DOHH2 (cell line): ENCODE measurements around the gene SSU72.

Source experiments
- H3F3A ChIP-seq: fragments of 200-600 bp; sonication (generic), shearing (Covaris generic); 2 replicates; pipeline ENCODE4 v1.6.0; 2016; ENCODE audit warnings: antibody characterized with exemption, mild to moderate bottlenecking; ENCODE audit not compliant: control insufficient read depth, insufficient read depth
- H3K27ac ChIP-seq: fragments of 200-600 bp; sonication (generic); 2 replicates; pipeline ENCODE4 v1.5.1; 2014; ENCODE audit warnings: low read depth, mild to moderate bottlenecking, low read length, moderate library complexity
- H3K27me3 ChIP-seq: fragments of 200-600 bp; sonication (generic); 2 replicates; pipeline ENCODE4 v1.6.1; 2014; ENCODE audit warnings: mild to moderate bottlenecking, low read length, mixed read lengths; ENCODE audit not compliant: control insufficient read depth
- H3K36me3 ChIP-seq: fragments of 200-600 bp; sonication (generic); 2 replicates; pipeline ENCODE4 v1.6.1; 2014; ENCODE audit warnings: mild to moderate bottlenecking, low read length, moderate library complexity, mixed read lengths; ENCODE audit not compliant: control insufficient read depth
- H3K4me1 ChIP-seq: fragments of 200-600 bp; sonication (generic); 2 replicates; pipeline ENCODE4 v1.6.1; 2014; ENCODE audit warnings: mild to moderate bottlenecking, low read length, mixed read lengths; ENCODE audit not compliant: control insufficient read depth
- H3K4me2 ChIP-seq: fragments of 200-600 bp; sonication (generic); 2 replicates; pipeline ENCODE4 v1.6.0; 2014; ENCODE audit warnings: mild to moderate bottlenecking, low read length, moderate library complexity
- H3K4me3 ChIP-seq: fragments of 200-600 bp; sonication (generic); 2 replicates; pipeline ENCODE4 v1.5.1; 2014; ENCODE audit warnings: mild to moderate bottlenecking, low read length, mixed read lengths
- H3K79me2 ChIP-seq: fragments of 200-600 bp; sonication (generic); 2 replicates; pipeline ENCODE4 v1.6.1; 2014; ENCODE audit warnings: mild to moderate bottlenecking, low read length, mixed read lengths; ENCODE audit not compliant: control insufficient read depth
- H3K9me2 ChIP-seq: fragments of 200-600 bp; sonication (generic); replicated peaks from 2 replicates; pipeline ENCODE4 v1.6.1; 2014; ENCODE audit warnings: mild to moderate bottlenecking, low read length, mixed read lengths; ENCODE audit not compliant: control insufficient read depth
- H3K9me3 ChIP-seq: fragments of 200-600 bp; sonication (generic); 2 replicates; pipeline ENCODE4 v1.6.1; 2014; ENCODE audit warnings: antibody characterized with exemption, low read length, mixed read lengths; ENCODE audit not compliant: control insufficient read depth, insufficient read depth
- H4K20me1 ChIP-seq: fragments of 200-600 bp; sonication (generic); 2 replicates; pipeline ENCODE4 v1.6.0; 2014; ENCODE audit warnings: low read depth, mild to moderate bottlenecking, antibody characterized with exemption, low read length, moderate library complexity; ENCODE audit not compliant: control insufficient read depth, insufficient read depth
- EZH2phosphoT487 ChIP-seq: fragments of 200-600 bp; sonication (generic); IDR thresholded peaks from 2 replicates; pipeline ENCODE4 v1.6.1; 2017; ENCODE audit warnings: borderline replicate concordance, mild to moderate bottlenecking, antibody characterized with exemption, low read length, moderate library complexity, mixed read lengths
- TF ChIP-seq, protein P1 (sequence below): fragments of 200-600 bp; sonication (generic); IDR thresholded peaks from one replicate; pipeline ENCODE4 v1.5.1; 2014; ENCODE audit warnings: antibody characterized with exemption, mild to moderate bottlenecking, low read depth, low read length; ENCODE audit not compliant: poor library complexity, severe bottlenecking

The SSU72 gene

DNA sequence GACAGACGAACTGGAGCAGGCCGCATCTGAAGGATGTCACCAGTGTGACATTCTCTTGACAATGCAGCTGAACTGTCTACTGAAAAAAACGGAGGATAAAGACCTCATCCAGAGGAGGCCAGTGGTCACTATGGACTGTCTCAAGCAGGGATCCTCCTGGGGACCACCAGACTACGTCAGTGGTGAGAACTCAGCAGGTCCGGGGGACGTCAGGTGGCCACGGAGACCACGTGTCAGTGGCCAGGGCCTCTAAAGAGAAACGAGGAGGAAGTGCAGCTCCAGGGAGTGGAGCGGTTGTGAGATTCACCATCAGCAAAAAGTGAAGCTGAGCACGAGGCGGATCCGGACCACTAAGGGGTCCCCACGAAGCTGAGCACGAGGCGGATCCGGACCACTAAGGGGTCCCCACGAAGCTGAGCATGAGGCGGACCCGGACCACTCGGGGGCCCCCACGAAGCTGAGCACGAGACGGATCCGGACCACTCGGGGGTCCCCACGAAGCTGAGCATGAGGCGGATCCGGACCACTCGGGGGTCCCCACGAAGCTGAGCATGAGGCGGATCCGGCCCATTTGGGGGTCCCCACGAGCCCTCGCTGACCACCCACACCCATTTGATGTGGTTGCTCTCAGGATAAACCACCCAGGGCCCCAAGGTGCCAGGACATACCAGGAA lies 20.7 kb downstream of the SSU72 start:
- H3K36me3 ChIP-seq: peaks cover 13% of the 10 kb centered on the region; the same call in 1 of the 2 replicates
- TF ChIP-seq EZH2phosphoT487: no peak
- TF ChIP-seq, protein P1, sequence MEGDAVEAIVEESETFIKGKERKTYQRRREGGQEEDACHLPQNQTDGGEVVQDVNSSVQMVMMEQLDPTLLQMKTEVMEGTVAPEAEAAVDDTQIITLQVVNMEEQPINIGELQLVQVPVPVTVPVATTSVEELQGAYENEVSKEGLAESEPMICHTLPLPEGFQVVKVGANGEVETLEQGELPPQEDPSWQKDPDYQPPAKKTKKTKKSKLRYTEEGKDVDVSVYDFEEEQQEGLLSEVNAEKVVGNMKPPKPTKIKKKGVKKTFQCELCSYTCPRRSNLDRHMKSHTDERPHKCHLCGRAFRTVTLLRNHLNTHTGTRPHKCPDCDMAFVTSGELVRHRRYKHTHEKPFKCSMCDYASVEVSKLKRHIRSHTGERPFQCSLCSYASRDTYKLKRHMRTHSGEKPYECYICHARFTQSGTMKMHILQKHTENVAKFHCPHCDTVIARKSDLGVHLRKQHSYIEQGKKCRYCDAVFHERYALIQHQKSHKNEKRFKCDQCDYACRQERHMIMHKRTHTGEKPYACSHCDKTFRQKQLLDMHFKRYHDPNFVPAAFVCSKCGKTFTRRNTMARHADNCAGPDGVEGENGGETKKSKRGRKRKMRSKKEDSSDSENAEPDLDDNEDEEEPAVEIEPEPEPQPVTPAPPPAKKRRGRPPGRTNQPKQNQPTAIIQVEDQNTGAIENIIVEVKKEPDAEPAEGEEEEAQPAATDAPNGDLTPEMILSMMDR: no peak

DNA sequence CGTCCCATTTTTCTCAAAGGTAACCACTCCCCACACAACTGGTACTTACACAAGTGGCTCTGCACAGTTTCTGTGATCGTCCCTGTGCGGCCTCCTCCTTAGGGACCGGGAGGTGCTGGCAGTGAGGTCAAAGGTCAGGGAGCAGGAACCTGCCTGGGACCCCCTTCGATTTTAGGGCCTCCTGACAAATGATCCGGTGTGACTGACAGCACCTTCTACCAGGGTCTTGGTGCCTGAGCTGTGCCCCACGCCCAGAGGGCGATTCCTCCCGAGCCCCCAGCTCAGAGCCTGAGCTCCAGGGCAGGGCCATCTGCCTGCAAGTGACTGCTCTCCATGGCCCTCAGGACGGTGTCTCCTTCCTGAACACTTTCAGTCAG lies 22.4 kb downstream of the SSU72 start:
- no peak overlapping the region for H3K27ac ChIP-seq
- no peaks in the 10 kb centered on the region; the same call in 1 of the 2 replicates for H4K20me1 ChIP-seq
- H3K27me3 ChIP-seq: no peaks in the 10 kb centered on the region
- H3K4me2 ChIP-seq: no peak overlapping the region
- H3K4me3 ChIP-seq: no peak overlapping the region
- no peaks in the 10 kb centered on the region for H3K9me2 ChIP-seq
- peaks cover 48% of the 10 kb centered on the region for H3K79me2 ChIP-seq
- no peak for TF ChIP-seq EZH2phosphoT487
- TF ChIP-seq, protein P1: no peak
- H3K9me3 ChIP-seq: no peaks in the 10 kb centered on the region
- peaks cover 18% of the 10 kb centered on the region; the same call in 1 of the 2 replicates for H3K36me3 ChIP-seq
- H3K4me1 ChIP-seq: no peaks in the 10 kb centered on the region
- H3F3A ChIP-seq: no peaks in the 10 kb centered on the region

More for the DNA sequence above, 20.7 kb downstream of the SSU72 start:
- Histone ChIP-seq H3K4me3 (no peak overlapping the region), H3K79me2 (peaks cover 59% of the 10 kb centered on the region), H3F3A (no peaks in the 10 kb centered on the region), H3K9me3 (no peaks in the 10 kb centered on the region), H4K20me1 (no peaks in the 10 kb centered on the region; the same call in 1 of the 2 replicates), H3K4me2 (no peak overlapping the region), H3K4me1 (peaks cover 4% of the 10 kb centered on the region; the same call in 1 of the 2 replicates), H3K27ac (no peak overlapping the region), H3K9me2 (no peaks in the 10 kb centered on the region), H3K27me3 (no peaks in the 10 kb centered on the region)

DNA sequence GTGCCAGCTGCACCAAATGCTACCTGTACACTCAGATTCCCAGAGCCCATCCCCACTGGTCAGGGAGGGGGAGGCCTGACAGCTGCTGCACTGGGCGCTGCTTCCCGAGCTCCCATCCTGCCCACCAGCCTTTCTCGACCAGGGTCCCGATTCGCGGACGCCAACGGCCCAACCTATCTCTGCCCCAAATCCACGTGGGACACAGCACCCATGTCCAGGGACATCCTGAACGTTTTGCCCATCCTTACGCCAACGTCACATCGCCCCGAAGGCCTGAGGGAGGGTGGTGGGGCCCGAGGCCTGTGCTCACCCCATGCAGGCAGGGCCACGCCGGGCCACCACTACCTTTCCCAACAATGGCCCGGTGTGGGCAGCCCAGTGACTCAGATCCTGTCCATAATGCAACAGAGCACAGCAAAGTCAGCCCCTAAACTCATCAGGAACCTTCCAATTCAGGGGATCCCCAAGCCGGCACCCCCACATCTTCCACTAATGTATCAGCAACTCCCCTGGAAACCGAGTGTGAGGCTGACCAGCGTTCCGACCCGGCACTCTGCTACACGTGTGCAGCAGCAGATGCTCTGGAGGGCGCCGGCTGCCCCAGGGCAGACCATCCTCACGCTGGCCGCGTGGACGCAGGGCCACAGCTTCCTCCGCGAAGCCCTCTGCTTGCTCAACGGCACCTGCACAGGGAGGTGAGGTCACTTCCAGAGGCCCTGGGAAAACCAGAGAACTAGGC lies 23.0 kb downstream of the SSU72 start:
- H3K4me2 ChIP-seq: no peak overlapping the region
- no peak overlapping the region for H3K4me3 ChIP-seq
- no peak overlapping the region for H3K27ac ChIP-seq
- H3K9me2 ChIP-seq: no peaks in the 10 kb centered on the region
- peaks cover 46% of the 10 kb centered on the region for H3K79me2 ChIP-seq
- H4K20me1 ChIP-seq: no peaks in the 10 kb centered on the region; the same call in 1 of the 2 replicates
- H3K27me3 ChIP-seq: no peaks in the 10 kb centered on the region
- H3F3A ChIP-seq: no peaks in the 10 kb centered on the region
- H3K9me3 ChIP-seq: no peaks in the 10 kb centered on the region
- H3K4me1 ChIP-seq: no peaks in the 10 kb centered on the region
- TF ChIP-seq EZH2phosphoT487: no peak
- TF ChIP-seq, protein P1: no peak
- H3K36me3 ChIP-seq: peaks cover 20% of the 10 kb centered on the region; the same call in 1 of the 2 replicates
